GM03348 (cell line): ENCODE measurements around the gene MTHFD1L.
"Not testable (repeated sequence)": the region's sequence is repeated elsewhere in the genome, so short reads cannot be mapped to it uniquely, and the experiment has no call there.

Experiments used
- DNase-seq: peaks from one replicate; pipeline ENCODE4 v3.0.0; 2012; ENCODE audit warnings: low spot score

MTHFD1L gene

GRCh38 chr6:151067684-151068596 is 202.4 kb downstream of the MTHFD1L start:
- DNase-seq = peak; percentile 68

GRCh38 chr6:151068761-151069312 is 203.3 kb downstream of the MTHFD1L start:
- DNase-seq = peak; percentile 70

DNA sequence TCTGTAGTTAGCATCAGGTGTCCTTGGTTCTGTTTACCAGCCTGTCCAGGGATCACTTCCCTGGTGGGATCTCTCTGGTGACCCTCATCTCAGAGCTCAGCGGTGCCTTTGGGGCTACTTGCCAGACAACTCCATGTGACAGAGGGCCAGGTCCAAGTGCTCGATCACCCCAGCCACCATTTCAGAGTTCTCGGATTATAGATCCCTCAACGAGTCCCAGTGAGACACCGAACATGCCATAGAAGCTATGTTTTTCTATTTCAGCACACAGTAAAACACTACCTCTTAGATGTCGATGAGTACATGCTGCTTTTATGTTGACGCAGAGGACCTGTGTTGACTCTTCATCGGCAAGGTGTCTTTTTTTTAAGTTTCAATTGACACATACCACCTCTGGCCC is 204.1 kb downstream of the MTHFD1L start:
- DNase-seq = no peak

- DNase-seq = peak; percentile 16
Observed at GRCh38 chr6:151070631-151071051, 205.1 kb downstream of the MTHFD1L start.

DNA sequence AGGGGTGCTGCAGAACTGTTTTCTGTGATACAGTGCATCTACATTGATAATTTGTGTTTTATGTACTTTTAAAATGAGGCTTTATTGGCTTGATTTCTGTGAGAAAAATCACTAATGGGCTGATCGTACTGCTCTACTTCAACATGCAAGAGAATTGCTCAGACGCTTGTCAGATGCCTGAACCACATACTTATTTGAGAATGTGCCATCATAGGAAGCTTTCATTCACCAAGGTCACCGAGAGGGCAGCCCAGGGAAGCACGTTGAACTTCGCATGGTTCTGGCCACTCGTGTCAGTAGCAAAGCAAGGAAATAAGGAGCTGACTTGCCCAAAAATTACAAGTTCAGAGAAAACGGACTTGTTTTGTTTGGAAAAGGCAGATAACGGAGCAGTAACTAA is 205.8 kb downstream of the MTHFD1L start:
- peak; percentile 63 for DNase-seq

GRCh38 chr6:151073146-151073545 is 207.6 kb downstream of the MTHFD1L start:
- no peak for DNase-seq

DNA sequence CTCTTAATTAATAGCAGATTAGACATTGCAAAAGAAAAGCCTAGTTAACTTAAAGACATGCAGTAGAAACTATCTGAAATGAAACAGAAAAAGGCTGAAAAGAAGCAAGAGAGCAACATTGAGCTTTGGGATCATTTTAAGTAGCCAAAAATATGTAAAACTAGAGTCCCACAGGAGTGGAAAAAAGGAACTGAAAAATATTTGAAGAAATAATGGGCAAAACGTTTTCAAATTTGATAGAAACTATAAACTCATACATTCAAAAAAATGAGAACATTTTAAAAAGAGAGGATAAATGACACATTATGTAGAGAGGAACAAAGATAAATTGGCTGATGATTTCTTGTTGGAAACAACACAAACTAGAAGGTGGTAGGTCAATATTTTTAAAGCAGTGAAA is 208.2 kb downstream of the MTHFD1L start:
- no peak for DNase-seq

DNA sequence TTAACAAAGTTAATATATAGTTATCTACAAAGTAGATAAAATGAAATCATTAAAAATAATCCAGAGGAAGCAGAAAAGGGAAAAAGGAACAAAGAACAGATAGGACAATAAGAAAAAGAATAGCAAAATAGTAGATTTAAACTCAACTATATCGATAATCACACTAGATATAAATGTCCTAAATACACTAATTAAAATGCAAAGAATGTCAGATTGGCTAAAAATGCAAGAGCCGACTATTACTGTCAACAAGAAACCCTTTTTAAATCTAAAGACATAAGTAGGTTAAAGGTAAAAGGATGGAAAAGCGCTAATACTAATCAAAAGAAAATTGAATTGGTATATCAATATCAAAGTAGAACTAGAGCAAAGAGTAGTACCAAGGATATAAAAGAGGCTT is 209.5 kb downstream of the MTHFD1L start:
- no peak for DNase-seq

GRCh38 chr6:151075527-151075926 is 210.0 kb downstream of the MTHFD1L start:
- no peak for DNase-seq

GRCh38 chr6:151075930-151076555 is 210.5 kb downstream of the MTHFD1L start:
- DNase-seq = no peak

- no peak for DNase-seq
Observed at GRCh38 chr6:151078655-151079054, 213.2 kb downstream of the MTHFD1L start.

GRCh38 chr6:151081656-151082055 is 216.2 kb downstream of the MTHFD1L start:
- DNase-seq = no peak

DNA sequence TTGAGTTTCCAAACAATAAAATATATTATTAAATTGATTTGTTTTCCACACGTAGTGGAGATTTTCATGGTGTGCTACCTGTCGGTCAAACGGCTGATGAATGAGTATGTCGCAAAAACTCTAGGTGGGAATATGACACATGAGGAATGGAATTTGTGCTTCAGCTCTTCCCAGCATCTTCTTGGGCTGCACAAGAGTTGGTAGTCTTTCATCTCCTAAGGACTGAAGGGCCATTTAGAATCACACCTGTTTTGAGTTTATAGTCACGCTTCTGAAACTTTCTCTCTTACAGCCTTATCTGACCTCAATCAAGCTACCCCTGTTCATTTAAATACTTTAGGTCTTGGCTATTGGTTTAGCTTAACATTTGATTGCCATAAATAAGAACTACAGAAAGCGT is 216.6 kb downstream of the MTHFD1L start:
- DNase-seq = no peak

DNA sequence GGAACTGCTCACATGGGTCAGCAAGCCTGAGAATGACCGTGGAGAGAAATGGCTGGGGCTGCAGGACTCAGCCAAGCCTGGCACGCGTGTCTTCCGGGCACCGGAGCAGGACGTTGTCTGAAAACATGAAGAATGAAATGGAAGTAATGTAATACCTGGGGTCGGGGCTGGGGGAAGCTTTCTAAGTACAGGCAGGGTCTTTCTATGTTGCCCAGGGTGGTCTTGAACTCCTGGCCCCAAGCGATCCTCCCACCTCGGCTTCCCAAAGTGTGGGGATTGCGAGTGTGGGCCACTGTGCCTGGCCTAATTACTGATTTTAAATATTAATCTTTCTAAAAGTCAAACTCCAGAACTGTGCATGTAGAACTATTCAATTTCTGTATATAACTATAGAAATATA is 218.8 kb downstream of the MTHFD1L start:
- DNase-seq = no peak

DNA sequence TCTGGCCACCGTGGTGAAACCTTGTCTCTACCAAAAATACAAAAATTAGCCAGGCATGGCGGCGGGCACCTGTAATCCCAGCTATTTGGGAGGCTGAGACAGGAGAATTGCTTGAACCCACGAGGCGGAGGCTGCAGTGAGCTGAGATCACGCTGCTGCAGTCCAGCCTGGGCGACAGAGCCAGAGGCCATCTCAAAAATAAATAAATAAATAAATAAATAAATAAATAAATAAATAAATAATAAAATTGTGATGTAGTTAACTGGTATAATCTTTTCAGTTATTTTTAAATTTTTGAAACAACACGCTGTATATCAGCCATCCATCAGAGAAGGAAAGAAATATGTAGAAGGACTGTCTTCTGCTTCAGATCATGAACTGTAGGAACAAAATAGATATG is 221.6 kb downstream of the MTHFD1L start:
- not testable (repeated sequence) for DNase-seq

- DNase-seq = peak; percentile 60
Observed at GRCh38 chr6:151087861-151088598, 222.5 kb downstream of the MTHFD1L start.

GRCh38 chr6:151088599-151088935 is 223.1 kb downstream of the MTHFD1L start:
- no peak for DNase-seq

DNA sequence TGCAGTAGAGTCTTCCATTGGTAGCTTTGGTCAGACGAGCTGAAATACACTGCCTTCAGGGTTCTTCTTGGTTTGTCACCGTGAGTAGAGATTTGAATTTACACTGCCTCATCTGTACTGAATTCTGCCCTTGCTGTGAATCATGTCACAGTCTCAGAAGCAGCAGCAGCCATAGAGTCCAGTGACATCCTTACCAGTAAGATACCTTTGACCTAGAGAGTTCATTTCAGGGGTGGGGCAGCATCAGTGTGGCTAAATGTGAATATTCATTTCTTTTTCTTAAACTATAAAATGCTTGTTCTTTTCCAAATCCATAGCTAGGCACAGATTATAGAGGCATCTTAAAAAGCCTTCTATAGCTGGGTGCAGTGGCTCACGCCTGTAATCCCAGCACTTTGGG is 223.5 kb downstream of the MTHFD1L start:
- DNase-seq = no peak

DNA sequence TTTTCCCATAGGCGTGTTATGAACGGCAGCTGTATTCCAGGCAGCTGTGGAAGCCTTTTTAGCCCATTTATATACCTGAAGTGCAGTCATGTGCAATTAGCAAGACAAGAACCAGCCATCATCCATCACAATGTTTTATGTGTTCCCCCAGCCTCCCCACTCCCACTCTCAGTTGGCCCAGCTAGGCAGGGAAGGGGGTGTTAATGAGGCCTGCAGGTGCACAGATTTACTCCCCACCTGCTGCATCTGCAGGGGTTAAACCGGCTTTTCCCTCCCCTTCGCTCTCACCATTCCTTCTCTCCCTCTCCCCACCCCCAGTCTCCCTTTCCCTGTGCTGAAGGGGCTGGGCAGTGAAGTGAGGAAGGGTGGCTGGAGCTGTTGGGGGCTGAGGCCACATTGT is 224.5 kb downstream of the MTHFD1L start:
- DNase-seq = no peak

- DNase-seq = no peak
Observed at GRCh38 chr6:151091571-151091970, 226.1 kb downstream of the MTHFD1L start.

GRCh38 chr6:151092591-151092990 is 227.1 kb downstream of the MTHFD1L start:
- no peak for DNase-seq

GRCh38 chr6:151093706-151094105 is 228.2 kb downstream of the MTHFD1L start:
- no peak for DNase-seq
